SK-N-SH (cell line): ENCODE data around the gene CTSO. TPM values are rescaled to one million over a fixed set of nuclear protein-coding genes. Genes with fewer than 3 reads are reported as not detected.

ENCODE experiments used
- CTCF ChIA-PET: fragments of 300-600, 350-600 bp; formaldehyde crosslinking; extraction: SDS; loops from one replicate; lab custom pipeline; 2021; lab: Yijun Ruan, JAX
- POLR2A ChIA-PET: fragments of 350-600 bp; sonication (Branson Sonifier 250); formaldehyde crosslinking; extraction: SDS; loops from one replicate; lab custom pipeline; 2020; ENCODE audit warnings: antibody characterized with exemption, inconsistent platforms; lab: Yijun Ruan, JAX
- DNase-seq: peaks from one replicate; pipeline ENCODE4 v3.0.0; 2012
- H2AFZ ChIP-seq: fragments of 200-600 bp; sonication (generic); 2 replicates; pipeline ENCODE4 v1.8.1; 2016; ENCODE audit warnings: antibody characterized with exemption, mild to moderate bottlenecking, low read depth
- H3F3A ChIP-seq: fragments of 200-600 bp; sonication (generic); replicated peaks from 2 replicates; pipeline ENCODE3; 2016; ENCODE audit warnings: antibody characterized with exemption, mild to moderate bottlenecking; ENCODE audit not compliant: insufficient read depth
- H3K27ac ChIP-seq, 2 experiments: fragments of 200-500 bp in 1 of 2; fragments of 200-600 bp in 1 of 2; sonication (Bioruptor generic) in 1 of 2; sonication (generic), shearing (Covaris generic) in 1 of 2; 2 replicates each; pipeline versions ENCODE4 v1.5.1 to v1.6.1; 2014 to 2016; ENCODE audit warnings: low read depth in 2 of 2, inconsistent platforms in 1 of 2, low read length in 1 of 2, mild to moderate bottlenecking in 1 of 2, mixed read lengths in 1 of 2
- H3K27me3 ChIP-seq: fragments of 200-600 bp; sonication (generic), shearing (Covaris generic); 2 replicates; pipeline ENCODE4 v1.6.1; 2016; ENCODE audit warnings: mixed run types; ENCODE audit not compliant: insufficient read depth
- H3K36me3 ChIP-seq, 2 experiments: fragments of 200-500 bp in 1 of 2; fragments of 200-600 bp in 1 of 2; sonication (Bioruptor generic) in 1 of 2; sonication (generic) in 1 of 2; replicated peaks in 1 of 2; 2 replicates each; pipeline versions ENCODE3 to v1.5.1; 2014 to 2016; ENCODE audit warnings: low read length in 1 of 2, mild to moderate bottlenecking in 1 of 2; ENCODE audit not compliant: insufficient read depth in 2 of 2, control insufficient read depth in 1 of 2
- H3K4me1 ChIP-seq, 2 experiments: fragments of 200-500 bp in 1 of 2; fragments of 200-600 bp in 1 of 2; sonication (Bioruptor generic) in 1 of 2; sonication (generic), shearing (Covaris generic) in 1 of 2; 2 replicates each; pipeline versions ENCODE4 v1.5.1 to v1.6.1; 2014 to 2016; ENCODE audit warnings: low read depth in 1 of 2, low read length in 1 of 2, mixed run types in 1 of 2; ENCODE audit not compliant: insufficient read depth in 2 of 2, control insufficient read depth in 1 of 2
- H3K4me2 ChIP-seq: fragments of 200-600 bp; sonication (generic), shearing (Covaris generic); 2 replicates; pipeline ENCODE4 v1.6.1; 2017; ENCODE audit warnings: mixed run types
- H3K4me3 ChIP-seq, 2 experiments: fragments of 200-500 bp in 1 of 2; fragments of 200-600 bp in 1 of 2; sonication (Bioruptor generic) in 1 of 2; sonication (generic), shearing (Covaris generic) in 1 of 2; 2 replicates each; pipeline versions ENCODE4 v1.5.1 to v1.8.1; 2014 to 2016; ENCODE audit warnings: low read depth in 2 of 2, inconsistent platforms in 1 of 2, low read length in 1 of 2, mild to moderate bottlenecking in 1 of 2, mixed read lengths in 1 of 2, moderate library complexity in 1 of 2
- H3K79me2 ChIP-seq: fragments of 200-600 bp; sonication (generic); 2 replicates; pipeline ENCODE4 v1.8.1; 2017; ENCODE audit warnings: mild to moderate bottlenecking; ENCODE audit not compliant: insufficient read depth
- H3K9ac ChIP-seq: fragments of 200-600 bp; sonication (generic); 2 replicates; pipeline ENCODE4 v1.6.1; 2017; ENCODE audit warnings: mixed run types
- H3K9me2 ChIP-seq: fragments of 200-600 bp; sonication (generic); 2 replicates; pipeline ENCODE4 v1.6.1; 2017; ENCODE audit warnings: mixed run types
- H3K9me3 ChIP-seq: fragments of 200-600 bp; sonication (generic); 2 replicates; pipeline ENCODE4 v1.6.1; 2017; ENCODE audit warnings: mixed run types, mild to moderate bottlenecking, moderate library complexity
- H4K20me1 ChIP-seq: fragments of 200-600 bp; sonication (generic); 2 replicates; pipeline ENCODE4 v1.6.1; 2017; ENCODE audit warnings: mild to moderate bottlenecking, mixed run types; ENCODE audit not compliant: insufficient read depth
- ELF1 ChIP-seq: IDR thresholded peaks from 2 replicates; pipeline ENCODE4 v1.4.0; 2012
- EP300 ChIP-seq, 2 experiments: IDR thresholded peaks; 2 replicates each; pipeline versions ENCODE4 v1.4.0 to v1.6.1; 2012; ENCODE audit warnings: borderline replicate concordance in 1 of 2, low read depth in 1 of 2, low read length in 1 of 2
- EZH2phosphoT487 ChIP-seq: fragments of 200-600 bp; sonication (generic); IDR thresholded peaks from 2 replicates; pipeline ENCODE4 v1.6.1; 2017; ENCODE audit warnings: low read depth, mixed run types, mild to moderate bottlenecking, antibody characterized with exemption, moderate library complexity, borderline replicate concordance
- GABPA ChIP-seq: IDR thresholded peaks from 2 replicates; pipeline ENCODE4 v1.4.0; 2012; ENCODE audit warnings: low read depth, mild to moderate bottlenecking
- GATA2 ChIP-seq: sonication (generic); formaldehyde crosslinking; IDR thresholded peaks from 2 replicates; pipeline ENCODE4 v1.5.0; 2020; ENCODE audit warnings: mild to moderate bottlenecking, missing genetic modification reagents
- JUND ChIP-seq: IDR thresholded peaks from 2 replicates; pipeline ENCODE4 v1.4.0; 2012
- MAX ChIP-seq: IDR thresholded peaks from 2 replicates; pipeline ENCODE4 v1.4.0; 2012; ENCODE audit warnings: low read depth
- MEF2A ChIP-seq: IDR thresholded peaks from 2 replicates; pipeline ENCODE4 v1.4.0; 2012; ENCODE audit warnings: low read depth, borderline replicate concordance
- MXI1 ChIP-seq: IDR thresholded peaks from 2 replicates; pipeline ENCODE4 v1.6.1; 2012; ENCODE audit warnings: mild to moderate bottlenecking, low read depth, low read length, improper control_type of control experiment
- NRF1 ChIP-seq: IDR thresholded peaks from 2 replicates; pipeline ENCODE4 v1.6.1; 2012; ENCODE audit warnings: low read depth, mild to moderate bottlenecking, low read length
- PBX3 ChIP-seq: IDR thresholded peaks from 2 replicates; pipeline ENCODE4; 2012
- RCOR1 ChIP-seq: fragments of 150-350 bp; IDR thresholded peaks from 2 replicates; pipeline ENCODE4 v1.6.1; 2017; ENCODE audit warnings: antibody characterized with exemption, low read length
- RXRA ChIP-seq: IDR thresholded peaks from 2 replicates; pipeline ENCODE4 v1.4.0; 2012; ENCODE audit warnings: low read depth, mild to moderate bottlenecking, borderline replicate concordance
- SIN3A ChIP-seq: IDR thresholded peaks from 2 replicates; pipeline ENCODE4 v1.6.1; 2012; ENCODE audit warnings: low read depth, mild to moderate bottlenecking, low read length, moderate library complexity, borderline replicate concordance
- TAF1 ChIP-seq: IDR thresholded peaks from 2 replicates; pipeline ENCODE4 v1.6.1; 2012; ENCODE audit warnings: low read depth, mild to moderate bottlenecking, low read length, moderate library complexity, borderline replicate concordance
- TCF12 ChIP-seq: IDR thresholded peaks from 2 replicates; pipeline ENCODE4 v1.4.0; 2012
- TEAD4 ChIP-seq: IDR thresholded peaks from 2 replicates; pipeline ENCODE4 v1.4.0; 2012; ENCODE audit warnings: mild to moderate bottlenecking, borderline replicate concordance; ENCODE audit not compliant: insufficient read depth
- USF1 ChIP-seq: IDR thresholded peaks from 2 replicates; pipeline ENCODE4 v1.4.0; 2012; ENCODE audit warnings: low read depth, borderline replicate concordance
- ZBTB33 ChIP-seq: IDR thresholded peaks from 2 replicates; pipeline ENCODE4 v1.4.0; 2012; ENCODE audit warnings: low read depth, borderline replicate concordance
- WGBS: methylation state at CpG from one replicate; pipeline ENCODE4 v1.1.6; 2017; ENCODE audit warnings: low lambda C conversion rate; 5-methylcytosine and 5-hydroxymethylcytosine counted together
- polyA plus RNA-seq, 3 experiments: library from polyadenylated mRNA; depleted of rRNA; stranded (reverse); fragments of >200 nt; gene quantifications; 2 replicates each; pipeline ENCODE4 v1.2.3, GENCODE V29; 2012

Gene CTSO
- polyA plus RNA-seq, 1 of the 3 experiments (the other 2 are of a cell fraction) = 3.3 TPM

GRCh38 chr4:155931634-155932033, 22.0 kb downstream of the CTSO start:
- CTCF ChIA-PET = no interaction called here
- no peak for TF ChIP-seq MAX
- TF ChIP-seq MEF2A = no peak
- no peak for TF ChIP-seq EZH2phosphoT487
- TF ChIP-seq RCOR1 = no peak
- TF ChIP-seq RXRA = no peak

GRCh38 chr4:155930330-155930729, 23.3 kb downstream of the CTSO start:
- WGBS = 14% methylated on average over 2 of the region's 2 CpGs
- Histone ChIP-seq H3K36me3 (no peaks in the 10 kb centered on the region), H3K27ac (no peak overlapping the region), H3K4me2 (no peak overlapping the region), H3K4me1 (no peaks in the 10 kb centered on the region), H2AFZ (no peak overlapping the region), H3K9me3 (no peaks in the 10 kb centered on the region), H3K27me3 (no peaks in the 10 kb centered on the region; the same call in 1 of the 2 replicates), H3K4me3 (no peak overlapping the region), H3K9me2 (no peaks in the 10 kb centered on the region), H3K9ac (no peak overlapping the region), H4K20me1 (no peaks in the 10 kb centered on the region), H3F3A (no peaks in the 10 kb centered on the region), H3K79me2 (no peaks in the 10 kb centered on the region)
- POLR2A ChIA-PET = no interaction called here
- CTCF ChIA-PET = no interaction called here
- no peak for DNase-seq
- TF ChIP-seq MXI1 (no peak), NRF1 (no peak)

More at GRCh38 chr4:155931634-155932033, 22.0 kb downstream of the CTSO start:
- WGBS = 43% methylated on average over 4 of the region's 4 CpGs
- POLR2A ChIA-PET = no interaction called here
- H3K36me3 ChIP-seq = no peaks in the 10 kb centered on the region
- H3K27ac ChIP-seq = no peak overlapping the region
- H3K27me3 ChIP-seq = no peaks in the 10 kb centered on the region; the same call in 1 of the 2 replicates
- no peaks in the 10 kb centered on the region for H3K79me2 ChIP-seq
- no peak overlapping the region for H2AFZ ChIP-seq
- H4K20me1 ChIP-seq = no peaks in the 10 kb centered on the region
- H3K9me2 ChIP-seq = no peaks in the 10 kb centered on the region
- H3K9me3 ChIP-seq = no peaks in the 10 kb centered on the region
- H3K4me3 ChIP-seq = no peak overlapping the region
- no peak for DNase-seq
- H3K9ac ChIP-seq = no peak overlapping the region
- no peak overlapping the region for H3K4me2 ChIP-seq
- H3K4me1 ChIP-seq = no peaks in the 10 kb centered on the region
- H3F3A ChIP-seq = no peaks in the 10 kb centered on the region

- whole genome bisulfite sequencing = 67% methylated on average over 3 of the region's 3 CpGs
- no peaks in the 10 kb centered on the region for H3K4me1 ChIP-seq
- no peaks in the 10 kb centered on the region for H3K9me3 ChIP-seq
- ChIA-PET CTCF (no interaction called here), POLR2A (no interaction called here)
- no peaks in the 10 kb centered on the region for H3K79me2 ChIP-seq
- no peaks in the 10 kb centered on the region for H3K36me3 ChIP-seq
- no peaks in the 10 kb centered on the region for H4K20me1 ChIP-seq
- no peaks in the 10 kb centered on the region for H3K9me2 ChIP-seq
- DNase-seq = no peak
- no peak overlapping the region for H3K9ac ChIP-seq
- H3K27me3 ChIP-seq = no peaks in the 10 kb centered on the region; the same call in 1 of the 2 replicates
- H3K4me3 ChIP-seq = no peak overlapping the region
- no peak overlapping the region for H3K4me2 ChIP-seq
- H3K27ac ChIP-seq = no peak overlapping the region
- TF ChIP-seq JUND = no peak
- no peak for TF ChIP-seq EP300 (IDR thresholded peaks at IDR 0.05; ENCODE audit: borderline replicate concordance in 1 of 2, low read depth in 1 of 2, low read length in 1 of 2)
- no peak for TF ChIP-seq TAF1
- no peak for TF ChIP-seq RXRA
- no peak for TF ChIP-seq TCF12
- TF ChIP-seq USF1 = no peak
- no peak for TF ChIP-seq GATA2 (CRISPR knock-in tag)
- TF ChIP-seq MXI1 = no peak
- no peak for TF ChIP-seq PBX3
- TF ChIP-seq GABPA = no peak
- TF ChIP-seq ZBTB33 = no peak
- TF ChIP-seq ELF1 = no peak
- no peak for TF ChIP-seq SIN3A
- TF ChIP-seq TEAD4 = no peak
- no peak overlapping the region for H2AFZ ChIP-seq
- H3F3A ChIP-seq = no peaks in the 10 kb centered on the region
Measured at GRCh38 chr4:155929833-155930232, 23.8 kb downstream of the CTSO start.
